Measurements from ENCODE around the gene CENPS.

DNA sequence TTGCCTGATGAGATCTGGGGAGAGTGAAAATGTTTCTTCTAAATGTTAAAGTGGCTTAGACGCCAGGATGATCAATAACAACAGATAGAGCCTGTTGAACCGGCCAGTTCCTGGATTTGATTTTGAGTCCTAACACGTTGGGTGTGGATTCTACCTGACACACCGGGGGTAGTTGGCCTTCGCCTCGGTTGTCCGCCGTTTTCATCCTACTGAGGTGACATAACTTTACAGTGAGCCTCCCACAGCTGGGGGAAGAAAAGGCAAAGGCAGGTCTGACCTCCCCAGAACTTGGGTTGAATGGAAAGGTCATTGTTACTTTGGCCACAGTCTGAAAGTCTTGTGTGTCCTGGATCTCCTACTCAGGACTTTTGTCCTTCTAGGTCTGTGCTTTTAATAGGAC lies 30.2 kb upstream of the CENPS start:
- no peak for TF ChIP-seq EP300 (IDR thresholded peaks at IDR 0.05)
- TF ChIP-seq, protein P1, sequence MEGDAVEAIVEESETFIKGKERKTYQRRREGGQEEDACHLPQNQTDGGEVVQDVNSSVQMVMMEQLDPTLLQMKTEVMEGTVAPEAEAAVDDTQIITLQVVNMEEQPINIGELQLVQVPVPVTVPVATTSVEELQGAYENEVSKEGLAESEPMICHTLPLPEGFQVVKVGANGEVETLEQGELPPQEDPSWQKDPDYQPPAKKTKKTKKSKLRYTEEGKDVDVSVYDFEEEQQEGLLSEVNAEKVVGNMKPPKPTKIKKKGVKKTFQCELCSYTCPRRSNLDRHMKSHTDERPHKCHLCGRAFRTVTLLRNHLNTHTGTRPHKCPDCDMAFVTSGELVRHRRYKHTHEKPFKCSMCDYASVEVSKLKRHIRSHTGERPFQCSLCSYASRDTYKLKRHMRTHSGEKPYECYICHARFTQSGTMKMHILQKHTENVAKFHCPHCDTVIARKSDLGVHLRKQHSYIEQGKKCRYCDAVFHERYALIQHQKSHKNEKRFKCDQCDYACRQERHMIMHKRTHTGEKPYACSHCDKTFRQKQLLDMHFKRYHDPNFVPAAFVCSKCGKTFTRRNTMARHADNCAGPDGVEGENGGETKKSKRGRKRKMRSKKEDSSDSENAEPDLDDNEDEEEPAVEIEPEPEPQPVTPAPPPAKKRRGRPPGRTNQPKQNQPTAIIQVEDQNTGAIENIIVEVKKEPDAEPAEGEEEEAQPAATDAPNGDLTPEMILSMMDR (IDR thresholded peaks at IDR 0.05) = no peak
- no peak for TF ChIP-seq POLR2A (IDR thresholded peaks at IDR 0.05)

All from upper lobe of left lung (tissue), 4 donors.